ENCODE results near the gene ITFG1.
"Not testable (repeated sequence)": the region's sequence is repeated elsewhere in the genome, so short reads cannot be mapped to it uniquely, and the experiment has no call there.

Gene ITFG1

DNA sequence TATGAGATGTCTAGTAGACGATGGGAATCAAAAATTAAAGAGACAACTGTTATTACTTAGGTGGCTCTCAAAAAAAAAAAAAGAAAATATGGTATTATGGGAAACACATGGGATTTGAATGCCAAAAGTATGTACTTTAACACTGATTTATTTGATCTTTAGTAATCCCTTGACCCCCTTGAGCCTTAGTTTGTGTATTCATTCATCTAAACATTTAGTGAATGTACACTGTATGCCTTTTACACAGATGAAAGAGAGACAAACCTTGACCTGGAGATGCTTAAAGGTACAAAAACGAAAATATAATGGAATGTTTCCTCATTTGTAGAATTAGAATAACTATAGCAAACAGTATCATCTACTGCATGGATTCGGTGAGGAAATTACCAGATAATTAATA, 278.5 kb downstream of the ITFG1 start:
- H3K36me3 ChIP-seq, result no peaks in the 10 kb centered on the region
- TF ChIP-seq, protein P1, sequence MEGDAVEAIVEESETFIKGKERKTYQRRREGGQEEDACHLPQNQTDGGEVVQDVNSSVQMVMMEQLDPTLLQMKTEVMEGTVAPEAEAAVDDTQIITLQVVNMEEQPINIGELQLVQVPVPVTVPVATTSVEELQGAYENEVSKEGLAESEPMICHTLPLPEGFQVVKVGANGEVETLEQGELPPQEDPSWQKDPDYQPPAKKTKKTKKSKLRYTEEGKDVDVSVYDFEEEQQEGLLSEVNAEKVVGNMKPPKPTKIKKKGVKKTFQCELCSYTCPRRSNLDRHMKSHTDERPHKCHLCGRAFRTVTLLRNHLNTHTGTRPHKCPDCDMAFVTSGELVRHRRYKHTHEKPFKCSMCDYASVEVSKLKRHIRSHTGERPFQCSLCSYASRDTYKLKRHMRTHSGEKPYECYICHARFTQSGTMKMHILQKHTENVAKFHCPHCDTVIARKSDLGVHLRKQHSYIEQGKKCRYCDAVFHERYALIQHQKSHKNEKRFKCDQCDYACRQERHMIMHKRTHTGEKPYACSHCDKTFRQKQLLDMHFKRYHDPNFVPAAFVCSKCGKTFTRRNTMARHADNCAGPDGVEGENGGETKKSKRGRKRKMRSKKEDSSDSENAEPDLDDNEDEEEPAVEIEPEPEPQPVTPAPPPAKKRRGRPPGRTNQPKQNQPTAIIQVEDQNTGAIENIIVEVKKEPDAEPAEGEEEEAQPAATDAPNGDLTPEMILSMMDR (IDR thresholded peaks at IDR 0.05; ENCODE audit: low read depth, low read length), result no peak
- no peak overlapping the region for H3K4me3 ChIP-seq (ENCODE audit: low read depth, low read length)
- no peaks in the 10 kb centered on the region for H3K9me3 ChIP-seq
- no peaks in the 10 kb centered on the region for H3K4me1 ChIP-seq
- no peaks in the 10 kb centered on the region for H3K27me3 ChIP-seq
- DNase-seq, result no peak

DNA sequence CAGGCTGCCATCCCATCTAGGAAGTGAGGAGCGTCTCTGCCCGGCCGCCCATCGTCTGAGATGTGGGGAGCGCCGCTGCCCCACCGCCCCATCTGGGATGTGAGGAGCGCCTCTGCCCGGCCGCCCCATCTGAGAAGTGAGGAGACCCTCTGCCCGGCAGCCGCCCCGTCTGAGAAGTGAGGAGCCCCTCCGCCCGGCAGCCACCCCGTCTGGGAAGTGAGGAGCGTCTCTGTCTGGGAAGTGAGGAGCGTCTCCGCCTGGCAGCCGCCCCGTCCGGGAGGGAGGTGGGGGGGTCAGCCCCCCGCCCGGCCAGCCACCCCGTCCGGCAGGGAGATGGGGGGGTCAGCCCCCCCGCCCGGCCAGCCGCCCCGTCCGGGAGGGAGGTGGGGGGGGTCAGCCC, 279.8 kb downstream of the ITFG1 start:
- H3K9me3 ChIP-seq; H3K4me1 ChIP-seq; H3K27me3 ChIP-seq; H3K4me3 ChIP-seq (ENCODE audit: low read depth, low read length); DNase-seq; H3K36me3 ChIP-seq: not testable (repeated sequence)

- Histone ChIP-seq H3K36me3 (no peaks in the 10 kb centered on the region), H3K9me3 (no peaks in the 10 kb centered on the region), H3K4me3 (ENCODE audit: low read depth, low read length) (no peak overlapping the region), H3K27me3 (no peaks in the 10 kb centered on the region), H3K4me1 (no peaks in the 10 kb centered on the region)
- no peak for DNase-seq
- TF ChIP-seq, protein P1 (IDR thresholded peaks at IDR 0.05; ENCODE audit: low read depth, low read length), result no peak
Measured at GRCh38 chr16:47180073-47180472, 280.8 kb downstream of the ITFG1 start.

- no peak for DNase-seq
- TF ChIP-seq, protein P1 (IDR thresholded peaks at IDR 0.05; ENCODE audit: low read depth, low read length), result no peak
- no peak overlapping the region for H3K4me3 ChIP-seq (ENCODE audit: low read depth, low read length)
- H3K27me3 ChIP-seq, result no peaks in the 10 kb centered on the region
- no peaks in the 10 kb centered on the region for H3K36me3 ChIP-seq
- no peaks in the 10 kb centered on the region for H3K9me3 ChIP-seq
- H3K4me1 ChIP-seq, result no peaks in the 10 kb centered on the region
Measured at GRCh38 chr16:47175152-47175551, 285.7 kb downstream of the ITFG1 start.

DNA sequence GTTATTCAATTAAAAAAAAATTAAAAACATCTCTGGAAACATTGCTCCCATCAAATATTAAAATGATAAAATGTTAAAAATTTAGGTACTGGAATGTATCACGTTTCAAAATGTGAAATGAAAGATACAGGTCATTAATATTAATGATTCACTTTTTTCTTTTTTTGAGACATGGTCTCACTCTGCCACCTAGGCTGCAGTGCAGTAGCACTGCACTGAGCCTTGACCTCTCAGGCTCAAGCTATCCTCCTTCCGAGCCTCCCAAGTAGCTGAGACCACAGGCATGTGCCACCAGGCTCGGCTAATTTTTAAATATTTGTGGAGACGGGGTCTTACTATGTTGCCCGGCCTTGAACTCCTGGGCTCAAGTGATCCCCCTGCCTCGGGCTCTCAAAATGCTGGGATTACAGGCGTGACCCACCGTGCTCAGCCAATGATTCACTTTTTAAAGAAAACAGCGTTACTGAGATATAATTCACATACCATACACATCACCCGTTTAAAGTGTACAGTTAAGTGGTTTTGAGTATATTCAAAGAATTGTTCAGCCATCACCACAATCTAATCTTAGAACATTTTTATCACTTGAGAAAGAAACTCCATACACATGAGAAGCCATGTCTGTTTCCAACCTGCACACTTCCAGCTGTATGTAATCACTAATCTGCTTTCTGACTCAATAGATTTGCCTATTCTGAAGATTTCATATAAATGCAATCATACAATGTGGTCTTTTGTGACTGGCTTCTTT, 298.0 kb downstream of the ITFG1 start:
- no peaks in the 10 kb centered on the region for H3K27me3 ChIP-seq
- TF ChIP-seq, protein P1 (IDR thresholded peaks at IDR 0.05; ENCODE audit: low read depth, low read length), result peak; percentile 22; the same call in 1 of the 2 replicates
- no peak for DNase-seq
- H3K36me3 ChIP-seq, result no peaks in the 10 kb centered on the region
- no peak overlapping the region for H3K4me3 ChIP-seq (ENCODE audit: low read depth, low read length)
- H3K9me3 ChIP-seq, result no peaks in the 10 kb centered on the region
- no peaks in the 10 kb centered on the region for H3K4me1 ChIP-seq

- H3K4me1 ChIP-seq, result no peaks in the 10 kb centered on the region
- no peaks in the 10 kb centered on the region for H3K9me3 ChIP-seq
- no peaks in the 10 kb centered on the region for H3K27me3 ChIP-seq
- H3K36me3 ChIP-seq, result no peaks in the 10 kb centered on the region
- no peak overlapping the region for H3K4me3 ChIP-seq (ENCODE audit: low read depth, low read length)
- TF ChIP-seq, protein P1 (IDR thresholded peaks at IDR 0.05; ENCODE audit: low read depth, low read length), result no peak
- DNase-seq, result no peak
Measured at GRCh38 chr16:47161464-47161863, 299.4 kb downstream of the ITFG1 start.
